GM18868 (cell line): Measurements from ENCODE around the gene OTUB1.
"Not testable (repeated sequence)": the region's sequence is repeated elsewhere in the genome, so short reads cannot be mapped to it uniquely, and the experiment has no call there.

ENCODE experiments used
- ATAC-seq: cut with Tn5 transposase; IDR thresholded peaks from one replicate; pipeline ENCODE4 v1.9.1; 2021; ENCODE audit warnings: mild to moderate bottlenecking, moderate library complexity; ENCODE audit not compliant: unreplicated experiment

The OTUB1 gene

GRCh38 chr11:63986156-63986931 is at the start of gene OTUB1:
Gene OTUB1, plus strand, starts transcription at chr11:63986438. Its CDS starts 19 bp downstream, at chr11:63986457.
- ATAC-seq, result peak; percentile 90

- ATAC-seq, result peak; percentile 16
Measured at GRCh38 chr11:63937713-63938478, 48.3 kb upstream of the OTUB1 start.

- ATAC-seq, result peak; percentile 88
Measured at GRCh38 chr11:63938479-63939396, 47.5 kb upstream of the OTUB1 start, which contains the start of gene NAA40. Gene NAA40, plus strand, starts transcription at chr11:63939002. Its CDS starts 95 bp downstream, at chr11:63939097.

GRCh38 chr11:63939397-63939891 is 46.8 kb upstream of the OTUB1 start:
- ATAC-seq, result no peak

GRCh38 chr11:63940786-63941185 is 45.5 kb upstream of the OTUB1 start:
- ATAC-seq, result no peak

- ATAC-seq, result no peak
Measured at GRCh38 chr11:63941901-63942300, 44.3 kb upstream of the OTUB1 start.

- ATAC-seq, result no peak
Measured at GRCh38 chr11:63942803-63943202, 43.4 kb upstream of the OTUB1 start.

- ATAC-seq, result no peak
Measured at GRCh38 chr11:63944987-63945386, 41.3 kb upstream of the OTUB1 start.

- no peak for ATAC-seq
Measured at GRCh38 chr11:63945477-63946163, 40.6 kb upstream of the OTUB1 start.

GRCh38 chr11:63951779-63952536 is 34.3 kb upstream of the OTUB1 start:
- ATAC-seq, result no peak

GRCh38 chr11:63952570-63952969 is 33.7 kb upstream of the OTUB1 start:
- ATAC-seq, result no peak

- no peak for ATAC-seq
Measured at GRCh38 chr11:63958008-63958407, 28.2 kb upstream of the OTUB1 start.

GRCh38 chr11:63961608-63962412 is 24.4 kb upstream of the OTUB1 start:
- ATAC-seq, result no peak

GRCh38 chr11:63963895-63964294 is 22.3 kb upstream of the OTUB1 start:
- ATAC-seq, result not testable (repeated sequence)

GRCh38 chr11:63966444-63966843 is 19.8 kb upstream of the OTUB1 start:
- no peak for ATAC-seq

- no peak for ATAC-seq
Measured at GRCh38 chr11:63969461-63969860, 16.8 kb upstream of the OTUB1 start.

GRCh38 chr11:63970902-63971301 is 15.3 kb upstream of the OTUB1 start:
- no peak for ATAC-seq

- not testable (repeated sequence) for ATAC-seq
Measured at GRCh38 chr11:63973912-63974258, 12.4 kb upstream of the OTUB1 start.
